HG03108 (cell line): ENCODE results near the gene TCAIM.

Source experiments
- ATAC-seq: cut with Tn5 transposase; IDR thresholded peaks from one replicate; pipeline ENCODE4 v1.9.1; 2021; ENCODE audit warnings: moderate library complexity; ENCODE audit not compliant: unreplicated experiment

TCAIM gene

GRCh38 chr3:44442596-44443309, 104.2 kb downstream of the TCAIM start:
- ATAC-seq = no peak

- no peak for ATAC-seq
Measured at GRCh38 chr3:44444437-44444836, 105.9 kb downstream of the TCAIM start.

- ATAC-seq = no peak
Measured at GRCh38 chr3:44444896-44445691, 106.5 kb downstream of the TCAIM start.

- ATAC-seq = no peak
Measured at GRCh38 chr3:44445786-44446185, 107.2 kb downstream of the TCAIM start.

- ATAC-seq = no peak
Measured at GRCh38 chr3:44446929-44447328, 108.4 kb downstream of the TCAIM start.

- ATAC-seq = no peak
Measured at GRCh38 chr3:44451441-44451840, 112.9 kb downstream of the TCAIM start.

- no peak for ATAC-seq
Measured at GRCh38 chr3:44454258-44454657, 115.7 kb downstream of the TCAIM start.

GRCh38 chr3:44455318-44455717, 116.8 kb downstream of the TCAIM start:
- no peak for ATAC-seq
